Erythroblast (primary cell): ENCODE measurements around the gene WTAP.
A peak's percentile ranks its signal among the peaks of the same experiment; 100 is the strongest.
"Not testable (repeated sequence)": the region's sequence is repeated elsewhere in the genome, so short reads cannot be mapped to it uniquely, and the experiment has no call there.

Experiments used
- DNase-seq, 2 experiments: peaks; one replicate each; lab custom pipeline; 2025; lab: John Stamatoyannopoulos, UW
- GATA1 ChIP-seq: IDR thresholded peaks from 2 replicates; pipeline ENCODE4 v1.6.1; 2011; ENCODE audit warnings: low read depth, mild to moderate bottlenecking, control low read depth, low read length, moderate library complexity
- POLR2A ChIP-seq: IDR thresholded peaks from 2 replicates; pipeline ENCODE4 v1.6.1; 2011; ENCODE audit warnings: mild to moderate bottlenecking, low read length

Gene WTAP

DNA sequence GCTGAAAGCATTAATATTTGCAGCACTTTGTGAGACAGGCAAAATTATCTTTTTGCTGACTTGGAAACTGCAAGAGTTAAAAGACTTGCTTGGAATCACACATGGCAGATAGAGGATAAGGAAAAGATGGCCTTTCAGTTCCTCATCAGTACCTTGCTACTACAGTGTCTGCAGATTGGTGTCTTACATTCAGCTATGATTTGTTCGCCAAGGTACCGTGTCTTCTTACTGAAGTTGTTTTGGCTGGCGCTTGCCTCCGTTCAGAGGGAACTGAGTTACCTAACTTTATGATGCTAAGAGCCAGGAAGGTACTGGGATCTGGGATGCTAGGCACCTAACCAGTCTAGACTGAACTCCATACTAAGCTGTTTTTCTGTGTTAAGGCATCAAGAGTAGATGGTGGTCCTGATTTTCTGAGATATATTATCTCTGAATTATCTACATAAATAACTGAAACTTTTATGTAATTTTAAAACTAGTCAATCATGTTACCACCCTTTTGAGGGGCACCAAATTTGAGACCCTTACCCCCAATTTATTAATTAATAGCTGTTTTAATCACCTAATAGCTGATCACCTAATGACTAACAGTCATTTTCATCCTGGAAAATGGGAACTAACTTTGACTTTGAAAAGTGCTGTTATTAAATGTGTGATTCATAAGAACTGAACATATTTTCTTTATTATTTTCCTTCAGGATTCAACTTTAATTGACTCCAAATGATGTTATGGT lies 2.5 kb downstream of the WTAP start:
- peak; percentile 11 to 27 for DNase-seq
- TF ChIP-seq GATA1: no peak
- no peak for TF ChIP-seq POLR2A

DNA sequence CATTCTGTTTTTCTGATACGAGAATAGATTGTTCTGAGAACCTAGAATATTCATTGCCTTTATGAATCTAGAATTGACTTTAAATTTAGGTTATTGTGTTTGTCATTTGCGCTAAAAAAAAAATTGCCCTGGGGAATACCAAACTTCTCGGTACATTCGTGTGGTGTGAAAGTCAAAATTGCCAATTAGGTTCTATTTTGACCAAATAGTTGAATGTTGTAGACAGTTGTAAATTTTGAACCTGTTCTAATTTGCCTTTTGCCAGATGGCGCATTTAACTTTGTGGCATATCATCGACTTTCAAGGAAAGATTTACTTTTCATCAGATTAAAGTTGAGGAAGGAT lies 3.0 kb downstream of the WTAP start:
- TF ChIP-seq POLR2A (no peak), GATA1 (no peak)

DNA sequence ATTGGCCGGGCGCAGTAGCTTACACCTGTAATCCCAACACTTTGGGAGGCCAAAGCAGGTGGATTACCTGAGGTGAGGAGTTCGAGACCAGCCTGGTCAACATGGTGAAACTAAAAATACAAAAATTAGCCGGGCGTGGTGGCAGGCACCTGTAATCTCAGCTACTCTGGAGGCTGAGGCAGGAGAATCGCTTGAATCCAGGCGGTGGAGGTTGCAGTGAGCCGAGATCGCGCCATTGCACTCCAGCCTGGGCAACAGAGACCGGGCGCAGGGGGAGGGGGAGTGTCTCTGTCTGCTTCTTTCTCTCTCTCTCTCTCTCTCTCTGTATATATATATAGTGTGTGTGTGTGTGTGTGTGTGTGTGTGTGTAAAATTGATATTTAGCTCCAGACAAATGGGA lies 5.2 kb downstream of the WTAP start:
- DNase-seq: not testable (repeated sequence)

More for the DNA sequence above, 3.0 kb downstream of the WTAP start:
- DNase-seq: no peak

DNA sequence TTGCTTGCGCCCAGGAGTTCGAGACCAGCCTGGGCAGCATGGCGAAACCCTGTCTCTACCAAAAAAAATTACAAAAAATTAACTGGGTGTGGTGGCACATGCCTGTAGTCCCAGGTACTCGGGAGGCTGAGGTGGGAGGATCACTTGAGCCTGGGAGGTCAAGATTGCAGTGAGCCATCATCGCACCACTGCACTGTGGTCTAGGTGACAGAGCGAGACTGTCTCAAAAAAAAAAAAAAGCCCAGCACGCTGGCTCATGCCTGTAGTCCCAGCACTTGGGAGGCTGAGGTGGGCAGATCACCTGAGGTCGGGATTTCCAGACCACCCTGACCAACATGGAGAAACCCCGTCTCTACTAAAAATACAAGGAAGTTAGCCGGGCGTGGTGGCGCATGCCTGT lies 6.1 kb downstream of the WTAP start:
- DNase-seq: not testable (repeated sequence)

DNA sequence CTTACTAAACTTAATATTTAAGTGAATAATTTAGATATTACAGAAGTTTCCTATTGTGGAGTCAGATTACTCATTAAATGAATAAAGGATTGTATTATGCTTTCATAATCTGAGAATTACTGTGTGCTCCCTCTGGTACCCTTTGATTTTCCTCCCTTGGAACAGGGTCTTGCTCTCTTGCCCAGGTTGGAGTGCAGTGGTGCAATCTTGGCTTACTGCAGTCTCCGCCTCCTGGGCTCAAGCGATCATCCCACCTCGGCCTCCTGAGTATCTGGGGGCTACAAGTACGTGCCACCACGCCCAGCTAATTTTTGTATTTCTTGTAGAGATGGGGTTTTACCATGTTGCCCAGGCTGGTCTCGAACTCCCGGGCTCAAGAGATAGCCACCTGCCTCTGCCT lies 9.6 kb downstream of the WTAP start:
- no peak for DNase-seq
- TF ChIP-seq POLR2A (no peak), GATA1 (no peak)

DNA sequence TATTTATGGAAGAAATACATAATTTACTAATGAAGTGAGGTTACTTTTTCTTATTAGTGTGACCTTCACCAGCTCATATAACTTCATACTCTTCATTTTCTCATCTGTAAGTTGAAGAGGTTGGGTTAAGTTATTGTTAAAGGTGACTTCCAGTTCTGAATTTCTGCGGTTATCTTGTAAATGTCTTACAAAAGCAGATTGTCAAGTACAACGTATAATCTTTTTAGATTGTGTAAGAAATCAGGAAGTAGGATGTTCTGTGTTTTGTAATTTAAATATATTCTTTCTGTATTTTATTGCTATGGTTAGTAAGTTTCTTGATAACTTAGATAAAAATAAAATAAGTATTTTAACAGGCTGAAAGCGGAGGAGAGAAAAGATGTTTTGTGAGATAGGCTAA lies 12.0 kb downstream of the WTAP start:
- no peak for DNase-seq
- TF ChIP-seq POLR2A (no peak), GATA1 (no peak)

DNA sequence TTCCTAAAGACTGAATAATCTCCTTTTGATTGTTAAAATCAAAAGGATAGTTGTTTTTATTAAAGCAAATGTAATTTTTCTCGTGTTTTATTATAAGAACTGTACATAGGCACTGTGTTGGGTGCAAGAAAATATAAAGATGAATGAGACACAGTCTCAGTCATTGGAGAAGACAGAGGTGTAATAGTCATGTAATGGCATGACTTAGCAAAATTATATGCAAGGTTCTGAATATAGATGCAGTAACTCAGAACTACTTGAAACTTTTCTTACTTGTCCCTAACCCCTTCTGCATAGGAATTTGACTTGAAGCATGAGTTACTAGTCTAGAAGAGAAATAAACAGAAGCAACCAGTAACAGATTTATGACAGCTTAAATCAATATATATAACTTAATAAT lies 14.9 kb downstream of the WTAP start:
- DNase-seq: peak; percentile 16 to 63
- TF ChIP-seq POLR2A (no peak), GATA1 (no peak)

DNA sequence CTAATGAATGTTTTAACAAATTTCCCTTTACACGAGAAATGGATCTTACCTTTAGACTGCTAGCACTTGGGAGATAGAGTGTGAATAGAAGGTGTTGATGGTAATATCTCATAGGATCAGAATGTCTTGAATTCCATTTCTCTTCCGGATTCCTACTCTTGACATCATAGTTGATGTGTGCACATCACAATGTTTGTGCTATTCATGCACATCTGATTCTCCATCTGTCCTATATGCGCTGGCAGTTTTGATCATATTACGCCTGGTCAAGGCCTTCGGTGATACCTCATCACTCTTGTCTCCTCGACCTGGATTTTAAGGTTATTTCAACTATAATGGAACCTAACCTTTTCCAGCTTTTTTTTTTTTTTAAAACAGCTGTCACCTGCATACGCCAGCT lies 17.8 kb downstream of the WTAP start:
- no peak for TF ChIP-seq GATA1
- TF ChIP-seq POLR2A: no peak

DNA sequence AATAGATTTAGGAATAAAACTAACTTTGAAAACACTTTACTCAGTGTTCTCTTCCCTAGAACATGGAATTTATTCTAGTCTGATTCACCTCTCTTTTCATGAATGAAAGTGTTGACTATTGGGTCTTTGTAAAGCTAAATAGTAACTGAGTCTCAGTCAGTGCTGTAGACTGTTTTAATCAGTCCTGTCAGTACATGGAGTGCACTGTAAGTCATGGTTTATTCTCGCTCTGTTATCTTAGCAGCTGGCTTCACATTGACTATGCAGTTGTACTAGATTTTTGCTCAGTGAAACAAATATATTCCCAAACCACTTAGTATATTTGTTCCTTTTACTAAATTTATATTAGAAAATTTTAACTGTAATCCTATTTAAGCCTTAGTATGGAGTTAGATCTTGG lies 19.5 kb downstream of the WTAP start:
- TF ChIP-seq GATA1 (no peak), POLR2A (no peak)
- DNase-seq: no peak

More for the DNA sequence above, 17.8 kb downstream of the WTAP start:
- DNase-seq: no peak

DNA sequence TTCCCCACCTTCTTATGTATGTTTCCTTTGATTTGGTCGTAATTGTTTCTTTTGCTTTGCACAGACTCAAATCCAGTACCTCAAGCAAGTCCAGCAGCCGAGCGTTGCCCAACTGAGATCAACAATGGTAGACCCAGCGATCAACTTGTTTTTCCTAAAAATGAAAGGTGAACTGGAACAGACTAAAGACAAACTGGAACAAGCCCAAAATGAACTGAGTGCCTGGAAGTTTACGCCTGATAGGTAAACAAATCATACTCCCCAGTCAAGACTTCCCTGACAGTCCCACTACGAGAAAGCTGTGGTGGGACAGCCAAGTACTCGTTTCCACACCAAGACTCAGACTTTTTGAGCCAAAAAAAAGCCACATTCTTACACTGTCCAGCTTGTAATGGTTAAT lies 20.8 kb downstream of the WTAP start:
- not testable (repeated sequence) for DNase-seq

DNA sequence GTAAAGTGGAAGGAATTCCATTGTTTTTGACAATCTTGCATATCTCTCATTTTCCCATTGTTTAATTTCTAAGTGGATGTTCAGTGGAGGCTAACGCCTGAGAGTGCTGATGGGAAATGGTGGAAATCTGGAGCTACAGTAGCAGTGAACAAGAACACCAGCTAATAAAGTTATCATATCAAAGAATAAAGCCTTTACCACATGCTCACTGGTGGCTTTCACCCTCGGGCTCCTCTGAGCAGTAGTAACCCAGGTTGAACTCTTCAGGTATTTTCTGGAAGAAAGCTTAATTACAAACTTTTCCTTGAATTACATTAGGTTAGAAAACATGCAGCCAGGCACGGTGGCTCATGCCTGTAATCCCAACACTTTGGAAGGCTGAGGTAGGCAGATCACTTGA lies 24.1 kb downstream of the WTAP start:
- no peak for DNase-seq
- TF ChIP-seq POLR2A (no peak), GATA1 (no peak)

DNA sequence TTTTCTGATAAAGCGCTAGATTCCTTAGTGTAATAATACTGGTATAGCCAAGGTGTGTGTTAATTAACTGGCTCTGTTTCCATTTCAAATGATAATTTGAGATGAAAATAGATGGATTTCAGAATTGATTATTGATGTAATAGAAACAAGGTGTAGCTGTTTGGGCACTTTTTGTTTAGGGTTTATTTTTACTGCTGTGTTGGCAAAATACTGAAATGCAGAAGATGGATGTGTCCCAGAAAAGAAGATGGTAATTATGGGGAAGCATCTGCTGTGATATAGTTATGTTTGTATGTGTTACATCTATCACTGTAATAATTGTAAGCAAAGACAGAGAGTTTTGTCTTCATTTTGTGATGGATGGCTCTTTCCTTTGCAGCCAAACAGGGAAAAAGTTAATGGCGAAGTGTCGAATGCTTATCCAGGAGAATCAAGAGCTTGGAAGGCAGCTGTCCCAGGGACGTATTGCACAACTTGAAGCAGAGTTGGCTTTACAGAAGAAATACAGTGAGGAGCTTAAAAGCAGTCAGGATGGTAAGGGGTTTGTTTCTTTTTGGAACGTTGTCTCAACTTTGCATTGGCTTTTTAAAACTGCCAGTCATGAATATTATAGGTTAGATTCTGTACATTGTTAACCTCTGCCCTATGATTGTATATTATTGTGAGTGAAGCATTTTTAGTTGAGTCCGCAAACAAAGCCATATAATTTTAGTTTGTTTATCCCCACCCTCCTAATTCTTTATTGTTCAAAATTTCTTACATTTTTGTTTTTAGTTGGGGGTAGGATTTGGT lies 26.0 kb downstream of the WTAP start:
- TF ChIP-seq GATA1 (no peak), POLR2A (no peak)
- no peak for DNase-seq

DNA sequence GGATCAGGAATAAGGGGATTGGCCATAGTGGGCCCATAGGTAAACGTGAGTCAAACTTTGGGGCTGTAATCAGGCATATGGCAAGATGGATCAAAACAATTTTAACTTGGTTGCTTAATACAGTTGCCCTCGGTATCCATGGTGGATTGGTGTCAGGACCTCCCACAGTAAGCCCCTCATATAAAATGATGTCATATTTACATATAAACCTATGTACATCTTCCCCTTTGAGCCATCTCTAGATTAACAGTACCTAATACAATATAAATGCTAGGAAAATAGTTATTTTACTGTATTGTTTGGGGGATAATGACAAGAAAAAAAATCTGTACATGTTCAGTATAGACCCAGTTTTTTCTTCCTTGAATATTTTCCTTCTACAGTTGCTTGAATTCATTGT lies 27.1 kb downstream of the WTAP start:
- no peak for TF ChIP-seq GATA1
- no peak for TF ChIP-seq POLR2A
- no peak for DNase-seq

DNA sequence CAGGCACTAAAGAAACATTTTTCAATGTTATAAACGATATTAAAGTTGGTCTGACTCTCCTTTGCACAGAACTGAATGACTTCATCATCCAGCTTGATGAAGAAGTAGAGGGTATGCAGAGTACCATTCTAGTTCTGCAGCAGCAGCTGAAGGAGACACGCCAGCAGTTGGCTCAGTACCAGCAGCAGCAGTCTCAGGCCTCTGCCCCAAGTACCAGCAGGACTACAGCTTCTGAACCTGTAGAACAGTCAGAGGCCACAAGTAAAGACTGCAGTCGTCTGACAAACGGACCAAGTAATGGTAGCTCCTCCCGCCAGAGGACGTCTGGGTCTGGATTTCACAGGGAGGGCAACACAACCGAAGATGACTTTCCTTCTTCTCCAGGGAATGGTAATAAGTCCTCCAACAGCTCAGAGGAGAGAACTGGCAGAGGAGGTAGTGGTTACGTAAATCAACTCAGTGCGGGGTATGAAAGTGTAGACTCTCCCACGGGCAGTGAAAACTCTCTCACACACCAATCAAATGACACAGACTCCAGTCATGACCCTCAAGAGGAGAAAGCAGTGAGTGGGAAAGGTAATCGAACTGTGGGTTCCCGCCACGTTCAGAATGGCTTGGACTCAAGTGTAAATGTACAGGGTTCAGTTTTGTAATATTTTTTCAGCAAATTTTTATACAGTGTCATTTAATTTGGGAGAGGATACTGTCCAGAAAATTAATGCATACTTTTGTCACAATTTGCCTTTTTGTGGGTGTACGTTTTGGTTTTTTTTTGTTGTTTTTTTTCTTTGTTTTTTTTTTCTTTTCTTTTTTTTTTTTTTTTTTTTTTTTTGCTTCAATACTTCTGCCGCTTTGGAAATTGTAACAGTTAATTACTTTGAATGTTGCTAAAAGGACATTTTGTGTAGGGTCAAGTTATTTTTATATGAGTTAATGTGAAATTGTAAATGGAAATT lies 27.9 kb downstream of the WTAP start:
- TF ChIP-seq POLR2A: no peak
- no peak for TF ChIP-seq GATA1
- no peak for DNase-seq

DNA sequence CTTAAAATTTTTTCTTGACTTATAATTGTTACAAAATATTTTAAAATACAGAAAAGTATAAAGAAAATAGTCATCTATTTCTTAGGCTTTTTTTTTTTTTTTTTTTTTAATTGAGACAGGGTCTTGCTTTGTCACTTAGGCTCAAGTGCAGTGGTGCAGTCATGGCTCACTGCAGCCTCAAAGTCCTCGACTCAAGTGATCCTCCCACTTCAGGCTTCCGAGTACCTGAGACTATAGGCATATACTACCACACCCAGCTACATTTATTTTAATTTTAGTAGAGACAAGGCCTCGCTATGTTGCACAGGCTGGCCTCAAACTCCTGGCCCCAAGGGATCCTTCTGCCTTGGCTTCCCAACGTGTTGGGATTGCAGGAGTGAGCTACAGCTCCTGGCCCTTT lies 29.2 kb downstream of the WTAP start:
- DNase-seq: no peak
- TF ChIP-seq GATA1 (no peak), POLR2A (no peak)
